HEK293T (cell line): Measurements from ENCODE around the gene WDR74.

Source experiments
- BHLHE40 ChIP-seq: fragments of 450-650 bp; IDR thresholded peaks from 2 replicates; pipeline ENCODE4 v1.6.1; 2016; ENCODE audit warnings: mild to moderate bottlenecking, moderate library complexity, borderline replicate concordance
- ELF4 ChIP-seq: fragments of 450-650 bp; IDR thresholded peaks from 2 replicates; pipeline ENCODE4 v1.6.1; 2017; ENCODE audit warnings: antibody characterized with exemption
- FOXA1 ChIP-seq: fragments of 450-650 bp; IDR thresholded peaks from 2 replicates; pipeline ENCODE4 v1.6.1; 2016; ENCODE audit warnings: mild to moderate bottlenecking
- FOXK2 ChIP-seq: fragments of 450-650 bp; IDR thresholded peaks from 2 replicates; pipeline ENCODE4 v1.6.1; 2016; ENCODE audit warnings: mild to moderate bottlenecking
- NFRKB ChIP-seq: fragments of 450-650 bp; IDR thresholded peaks from 2 replicates; pipeline ENCODE4 v1.6.1; 2016; ENCODE audit warnings: mild to moderate bottlenecking, moderate library complexity
- TARDBP ChIP-seq: fragments of 450-650 bp; IDR thresholded peaks from 2 replicates; pipeline ENCODE4 v1.6.1; 2016

- TF ChIP-seq FOXA1, result no peak
- no peak for TF ChIP-seq TARDBP
- TF ChIP-seq BHLHE40, result no peak
- no peak for TF ChIP-seq NFRKB
- TF ChIP-seq FOXK2, result no peak
- TF ChIP-seq ELF4, result no peak
These were observed 45.9 kb upstream of the WDR74 start for GRCh38 chr11:62885137-62885750.
